Choroid plexus epithelial cell (primary cell): ENCODE measurements around the gene NR5A2.
"Not testable (repeated sequence)": the region's sequence is repeated elsewhere in the genome, so short reads cannot be mapped to it uniquely, and the experiment has no call there.

Experiments used
- DNase-seq: peaks from one replicate; pipeline ENCODE4 v3.0.0-alpha.2; 2010; ENCODE audit warnings: low read depth
- H3K4me3 ChIP-seq: 2 replicates; pipeline ENCODE4 v1.5.1; 2011; ENCODE audit warnings: low read depth, mild to moderate bottlenecking, control low read depth, low read length, moderate library complexity
- TF ChIP-seq, protein P1 (sequence below): conservative IDR thresholded peaks from 2 replicates; pipeline ENCODE4 v1.5.1; 2011; ENCODE audit warnings: low read depth, mild to moderate bottlenecking, control low read depth, inconsistent platforms, low read length, moderate library complexity

The NR5A2 gene

DNA sequence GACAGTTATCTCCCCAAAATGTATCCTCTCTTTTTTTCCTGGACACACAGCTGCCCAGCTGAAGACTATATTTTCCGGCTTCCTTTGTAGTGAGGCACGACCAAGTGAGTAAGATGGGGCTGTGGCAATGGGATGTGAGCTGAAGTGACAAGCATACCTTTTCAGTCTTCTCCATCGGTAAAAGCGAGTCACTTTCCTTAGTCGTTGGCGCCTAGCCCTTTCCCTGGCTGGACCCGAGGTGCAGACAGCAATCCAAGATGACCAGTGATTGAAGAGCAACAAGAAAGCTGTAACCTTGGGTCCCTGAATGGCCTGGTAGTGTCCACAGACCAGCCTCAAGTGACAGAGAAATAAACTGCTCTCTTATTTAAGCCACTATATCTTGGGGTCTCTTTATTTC is 155.2 kb downstream of the NR5A2 start:
- TF ChIP-seq, protein P1, sequence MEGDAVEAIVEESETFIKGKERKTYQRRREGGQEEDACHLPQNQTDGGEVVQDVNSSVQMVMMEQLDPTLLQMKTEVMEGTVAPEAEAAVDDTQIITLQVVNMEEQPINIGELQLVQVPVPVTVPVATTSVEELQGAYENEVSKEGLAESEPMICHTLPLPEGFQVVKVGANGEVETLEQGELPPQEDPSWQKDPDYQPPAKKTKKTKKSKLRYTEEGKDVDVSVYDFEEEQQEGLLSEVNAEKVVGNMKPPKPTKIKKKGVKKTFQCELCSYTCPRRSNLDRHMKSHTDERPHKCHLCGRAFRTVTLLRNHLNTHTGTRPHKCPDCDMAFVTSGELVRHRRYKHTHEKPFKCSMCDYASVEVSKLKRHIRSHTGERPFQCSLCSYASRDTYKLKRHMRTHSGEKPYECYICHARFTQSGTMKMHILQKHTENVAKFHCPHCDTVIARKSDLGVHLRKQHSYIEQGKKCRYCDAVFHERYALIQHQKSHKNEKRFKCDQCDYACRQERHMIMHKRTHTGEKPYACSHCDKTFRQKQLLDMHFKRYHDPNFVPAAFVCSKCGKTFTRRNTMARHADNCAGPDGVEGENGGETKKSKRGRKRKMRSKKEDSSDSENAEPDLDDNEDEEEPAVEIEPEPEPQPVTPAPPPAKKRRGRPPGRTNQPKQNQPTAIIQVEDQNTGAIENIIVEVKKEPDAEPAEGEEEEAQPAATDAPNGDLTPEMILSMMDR: no peak
- no peak for DNase-seq
- no peak overlapping the region for H3K4me3 ChIP-seq

DNA sequence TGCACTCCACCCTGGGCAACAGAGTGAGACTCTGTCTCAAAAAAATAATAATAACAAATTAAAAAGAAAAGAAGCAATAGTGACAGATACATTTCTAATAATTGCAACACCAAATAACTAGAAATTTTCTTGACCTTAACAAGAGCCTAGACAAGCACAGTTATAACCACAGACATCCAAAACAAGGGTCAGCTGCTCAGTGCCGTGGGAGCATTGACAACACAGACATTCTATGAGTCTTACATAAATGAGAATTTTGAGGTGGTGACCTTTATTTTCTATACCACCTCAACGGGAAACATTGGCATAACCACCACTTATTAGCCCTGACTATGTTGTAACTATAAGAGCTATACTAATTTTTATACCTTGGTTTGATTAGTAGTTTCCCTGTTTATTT is 156.1 kb downstream of the NR5A2 start:
- TF ChIP-seq, protein P1: no peak

DNA sequence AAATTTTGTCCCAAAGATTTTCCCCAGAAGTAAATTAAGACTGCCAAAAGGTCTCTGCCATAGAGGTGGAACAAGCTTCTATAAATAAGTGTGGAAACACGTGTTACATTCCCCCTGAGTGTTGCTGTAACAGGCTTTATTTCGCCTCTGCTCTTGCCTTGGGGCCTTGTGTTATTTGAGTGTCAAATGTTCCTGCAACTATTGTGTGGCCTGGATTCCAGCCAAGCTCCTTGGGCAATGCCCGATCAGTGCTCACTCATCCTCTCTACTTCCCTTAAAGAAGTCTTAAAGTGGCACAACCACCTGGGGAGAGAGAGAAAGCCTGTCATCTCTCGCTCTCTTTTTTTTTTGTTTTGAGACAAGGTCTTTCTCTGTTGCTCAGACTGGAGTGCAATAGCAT is 156.7 kb downstream of the NR5A2 start:
- peak; percentile 82 for DNase-seq
- TF ChIP-seq, protein P1: no peak

More for the DNA sequence above, 156.1 kb downstream of the NR5A2 start:
- no peak overlapping the region for H3K4me3 ChIP-seq
- DNase-seq: peak; percentile 66

DNA sequence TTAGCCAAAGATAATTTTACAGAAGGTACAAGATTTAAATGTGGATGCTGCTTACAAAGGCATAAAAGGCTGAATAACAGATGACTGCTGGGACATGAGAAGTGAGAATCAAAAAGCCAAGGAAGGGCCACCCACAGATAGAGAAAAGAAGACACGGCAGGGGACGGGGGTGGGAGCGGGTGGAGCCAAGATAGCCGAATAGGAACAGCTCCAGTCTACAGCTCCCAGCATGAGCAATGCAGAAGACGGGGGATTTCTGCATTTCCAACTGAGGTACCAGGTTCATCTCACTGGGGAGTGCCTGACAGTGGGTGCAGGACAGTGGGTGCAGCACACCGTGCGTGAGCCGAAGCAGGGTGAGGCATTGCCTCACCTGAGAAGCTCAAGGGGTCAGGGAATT is 157.7 kb downstream of the NR5A2 start:
- peak; percentile 11 for DNase-seq
- H3K4me3 ChIP-seq: not testable (repeated sequence)

More for the DNA sequence above, 156.7 kb downstream of the NR5A2 start:
- no peak overlapping the region for H3K4me3 ChIP-seq

DNA sequence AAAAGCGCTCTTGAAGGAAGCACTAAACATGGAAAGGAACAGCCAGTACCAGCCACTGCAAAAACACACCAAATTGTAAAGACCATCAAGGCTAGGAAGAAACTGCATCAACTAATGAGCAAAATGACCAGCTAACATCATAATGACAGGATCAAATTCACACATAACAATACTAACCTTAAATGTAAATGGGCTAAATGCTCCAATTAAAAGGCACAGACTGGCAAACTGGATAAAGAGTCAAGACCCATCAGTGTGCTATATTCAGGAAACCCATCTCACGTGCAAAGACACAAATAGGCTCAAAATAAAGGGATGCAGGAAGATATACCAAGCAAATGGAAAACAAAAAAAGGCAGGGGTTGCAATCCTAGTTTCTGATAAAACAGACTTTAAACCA is 159.8 kb downstream of the NR5A2 start:
- not testable (repeated sequence) for H3K4me3 ChIP-seq, DNase-seq

DNA sequence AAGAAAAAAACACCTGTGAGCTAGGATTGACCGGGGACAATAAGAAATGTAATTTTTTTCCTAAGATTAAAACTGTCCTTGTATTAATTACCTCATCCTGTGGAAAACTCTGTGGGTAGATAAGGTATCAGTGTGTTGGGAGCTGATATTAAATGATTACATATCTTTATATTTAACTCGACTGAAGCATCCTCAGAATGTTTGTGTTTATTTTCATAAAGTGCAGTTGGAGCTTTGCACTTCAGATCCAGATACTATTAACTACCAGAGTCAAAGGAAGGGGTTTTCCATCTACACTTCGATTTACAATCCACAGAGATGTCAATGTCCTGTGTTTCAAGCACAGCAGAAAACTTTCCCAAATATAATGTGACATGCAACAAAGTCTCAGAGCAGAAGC is 164.5 kb downstream of the NR5A2 start:
- no peak for DNase-seq
- TF ChIP-seq, protein P1: no peak
- no peak overlapping the region for H3K4me3 ChIP-seq

DNA sequence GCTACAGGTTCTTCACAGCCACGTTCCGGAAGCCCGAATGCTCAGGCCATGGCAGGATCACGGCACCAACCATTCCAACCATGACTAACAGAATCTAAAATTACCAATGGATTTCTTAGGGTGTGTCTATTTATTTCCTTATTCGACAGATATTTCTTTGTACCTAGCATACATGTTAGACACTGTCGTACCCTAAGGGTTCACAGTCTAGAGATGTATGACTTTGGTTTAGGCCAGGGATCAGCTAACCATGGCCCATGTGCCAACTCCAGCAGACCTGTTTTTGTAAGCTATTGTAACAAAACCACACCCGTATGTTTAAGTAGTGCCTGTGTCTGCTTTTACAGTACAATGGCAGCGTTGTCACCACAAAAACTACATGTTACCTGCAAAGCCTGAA is 167.0 kb downstream of the NR5A2 start:
- TF ChIP-seq, protein P1: no peak
- H3K4me3 ChIP-seq: no peak overlapping the region
- no peak for DNase-seq

DNA sequence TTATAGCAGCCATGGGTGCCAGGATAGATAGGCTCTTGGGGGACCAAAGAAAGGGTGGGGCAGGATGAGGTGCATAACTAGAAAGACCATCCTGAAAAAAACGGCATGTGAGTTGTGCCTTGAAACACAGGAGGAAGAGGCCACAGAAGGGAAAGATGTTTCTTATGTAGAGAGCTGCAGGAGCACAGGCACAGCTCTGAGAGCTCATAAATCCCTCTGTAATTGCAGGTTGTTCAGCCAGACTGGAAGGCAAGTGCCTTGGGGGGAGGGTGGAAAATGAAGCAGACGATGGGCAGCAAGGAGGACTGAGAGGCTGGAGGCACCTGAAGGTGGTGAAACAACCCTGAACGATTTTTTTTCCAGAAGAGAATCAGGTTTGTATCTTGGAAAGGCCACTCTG is 170.7 kb downstream of the NR5A2 start:
- no peak overlapping the region for H3K4me3 ChIP-seq
- TF ChIP-seq, protein P1: no peak
- DNase-seq: no peak
